HEK293 (cell line): ENCODE measurements around the gene FOXP1.

Source experiments
- OVOL3 ChIP-seq: fragments of 450-650 bp; formaldehyde crosslinking; IDR thresholded peaks from 2 replicates; pipeline ENCODE4 v1.5.1; 2016; ENCODE audit warnings: missing biosample characterization, missing genetic modification characterization
- TRIM28 ChIP-seq: IDR thresholded peaks from 2 replicates; pipeline ENCODE4 v1.6.1; 2011; ENCODE audit warnings: low read length, control low read depth, borderline replicate concordance
- ZNF10 ChIP-seq: fragments of 450-650 bp; formaldehyde crosslinking; IDR thresholded peaks from 2 replicates; pipeline ENCODE4 v1.5.1; 2017; ENCODE audit warnings: missing biosample characterization, missing genetic modification characterization
- ZNF132 ChIP-seq: fragments of 450-650 bp; formaldehyde crosslinking; IDR thresholded peaks from 2 replicates; pipeline ENCODE4 v1.5.1; 2017; ENCODE audit warnings: missing biosample characterization, missing genetic modification characterization, borderline replicate concordance
- ZNF146 ChIP-seq: fragments of 450-650 bp; formaldehyde crosslinking; IDR thresholded peaks from 2 replicates; pipeline ENCODE4 v1.5.1; 2016; ENCODE audit warnings: missing biosample characterization, missing genetic modification characterization
- ZNF354C ChIP-seq: fragments of 450-650 bp; formaldehyde crosslinking; IDR thresholded peaks from 2 replicates; pipeline ENCODE4 v1.5.1; 2016; ENCODE audit warnings: missing biosample characterization, missing genetic modification characterization, low read depth, borderline replicate concordance
- ZNF548 ChIP-seq: fragments of 450-650 bp; formaldehyde crosslinking; IDR thresholded peaks from 2 replicates; pipeline ENCODE4 v1.5.1; 2016; ENCODE audit warnings: missing biosample characterization, missing genetic modification characterization
- TF ChIP-seq, protein P1 (sequence below): fragments of 450-650 bp; formaldehyde crosslinking; IDR thresholded peaks from 2 replicates; pipeline ENCODE4 v1.5.1; 2016; ENCODE audit warnings: missing biosample characterization, missing genetic modification characterization
- TF ChIP-seq, protein P2 (sequence below): fragments of 450-650 bp; formaldehyde crosslinking; IDR thresholded peaks from 2 replicates; pipeline ENCODE4 v1.5.1; 2016; ENCODE audit warnings: missing biosample characterization, missing genetic modification characterization
- TF ChIP-seq, protein P3 (sequence below): fragments of 450-650 bp; formaldehyde crosslinking; IDR thresholded peaks from 2 replicates; pipeline ENCODE4 v1.5.1; 2016; ENCODE audit warnings: missing biosample characterization, missing genetic modification characterization, low read depth
- TF ChIP-seq, protein P4 (sequence below): fragments of 450-650 bp; formaldehyde crosslinking; IDR thresholded peaks from 2 replicates; pipeline ENCODE4 v1.5.1; 2017; ENCODE audit warnings: missing biosample characterization, missing genetic modification characterization

DNA sequence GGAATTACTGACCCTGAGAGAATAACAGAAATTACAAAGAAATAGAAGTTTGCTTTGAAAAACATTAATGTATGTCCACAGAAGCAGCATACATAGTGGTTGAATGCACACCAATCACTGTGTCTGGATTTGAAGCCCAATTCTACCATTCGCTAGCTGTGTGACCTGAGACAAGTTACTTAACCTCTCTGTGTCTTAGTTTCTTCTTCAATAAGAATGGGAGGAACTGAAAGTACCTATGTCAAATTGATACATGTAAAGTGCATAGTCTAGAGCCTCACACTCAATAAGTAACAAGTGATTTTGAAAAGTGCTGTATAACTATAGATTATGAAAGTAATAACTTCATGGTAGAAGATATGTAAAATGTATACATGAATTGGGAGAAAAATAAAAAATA is 457.8 kb downstream of the FOXP1 start:
- TF ChIP-seq, protein P1, sequence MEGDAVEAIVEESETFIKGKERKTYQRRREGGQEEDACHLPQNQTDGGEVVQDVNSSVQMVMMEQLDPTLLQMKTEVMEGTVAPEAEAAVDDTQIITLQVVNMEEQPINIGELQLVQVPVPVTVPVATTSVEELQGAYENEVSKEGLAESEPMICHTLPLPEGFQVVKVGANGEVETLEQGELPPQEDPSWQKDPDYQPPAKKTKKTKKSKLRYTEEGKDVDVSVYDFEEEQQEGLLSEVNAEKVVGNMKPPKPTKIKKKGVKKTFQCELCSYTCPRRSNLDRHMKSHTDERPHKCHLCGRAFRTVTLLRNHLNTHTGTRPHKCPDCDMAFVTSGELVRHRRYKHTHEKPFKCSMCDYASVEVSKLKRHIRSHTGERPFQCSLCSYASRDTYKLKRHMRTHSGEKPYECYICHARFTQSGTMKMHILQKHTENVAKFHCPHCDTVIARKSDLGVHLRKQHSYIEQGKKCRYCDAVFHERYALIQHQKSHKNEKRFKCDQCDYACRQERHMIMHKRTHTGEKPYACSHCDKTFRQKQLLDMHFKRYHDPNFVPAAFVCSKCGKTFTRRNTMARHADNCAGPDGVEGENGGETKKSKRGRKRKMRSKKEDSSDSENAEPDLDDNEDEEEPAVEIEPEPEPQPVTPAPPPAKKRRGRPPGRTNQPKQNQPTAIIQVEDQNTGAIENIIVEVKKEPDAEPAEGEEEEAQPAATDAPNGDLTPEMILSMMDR (tag by site-specific recombination) = no peak
- TF ChIP-seq ZNF10 (no peak), ZNF354C (tag by site-specific recombination) (no peak), ZNF132 (tag by site-specific recombination) (no peak), ZNF146 (tag by site-specific recombination) (no peak), ZNF548 (tag by site-specific recombination) (no peak), TRIM28 (no peak), OVOL3 (tag by site-specific recombination) (no peak)
- TF ChIP-seq, protein P2, sequence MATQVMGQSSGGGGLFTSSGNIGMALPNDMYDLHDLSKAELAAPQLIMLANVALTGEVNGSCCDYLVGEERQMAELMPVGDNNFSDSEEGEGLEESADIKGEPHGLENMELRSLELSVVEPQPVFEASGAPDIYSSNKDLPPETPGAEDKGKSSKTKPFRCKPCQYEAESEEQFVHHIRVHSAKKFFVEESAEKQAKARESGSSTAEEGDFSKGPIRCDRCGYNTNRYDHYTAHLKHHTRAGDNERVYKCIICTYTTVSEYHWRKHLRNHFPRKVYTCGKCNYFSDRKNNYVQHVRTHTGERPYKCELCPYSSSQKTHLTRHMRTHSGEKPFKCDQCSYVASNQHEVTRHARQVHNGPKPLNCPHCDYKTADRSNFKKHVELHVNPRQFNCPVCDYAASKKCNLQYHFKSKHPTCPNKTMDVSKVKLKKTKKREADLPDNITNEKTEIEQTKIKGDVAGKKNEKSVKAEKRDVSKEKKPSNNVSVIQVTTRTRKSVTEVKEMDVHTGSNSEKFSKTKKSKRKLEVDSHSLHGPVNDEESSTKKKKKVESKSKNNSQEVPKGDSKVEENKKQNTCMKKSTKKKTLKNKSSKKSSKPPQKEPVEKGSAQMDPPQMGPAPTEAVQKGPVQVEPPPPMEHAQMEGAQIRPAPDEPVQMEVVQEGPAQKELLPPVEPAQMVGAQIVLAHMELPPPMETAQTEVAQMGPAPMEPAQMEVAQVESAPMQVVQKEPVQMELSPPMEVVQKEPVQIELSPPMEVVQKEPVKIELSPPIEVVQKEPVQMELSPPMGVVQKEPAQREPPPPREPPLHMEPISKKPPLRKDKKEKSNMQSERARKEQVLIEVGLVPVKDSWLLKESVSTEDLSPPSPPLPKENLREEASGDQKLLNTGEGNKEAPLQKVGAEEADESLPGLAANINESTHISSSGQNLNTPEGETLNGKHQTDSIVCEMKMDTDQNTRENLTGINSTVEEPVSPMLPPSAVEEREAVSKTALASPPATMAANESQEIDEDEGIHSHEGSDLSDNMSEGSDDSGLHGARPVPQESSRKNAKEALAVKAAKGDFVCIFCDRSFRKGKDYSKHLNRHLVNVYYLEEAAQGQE (tag by site-specific recombination) = no peak
- TF ChIP-seq, protein P3, sequence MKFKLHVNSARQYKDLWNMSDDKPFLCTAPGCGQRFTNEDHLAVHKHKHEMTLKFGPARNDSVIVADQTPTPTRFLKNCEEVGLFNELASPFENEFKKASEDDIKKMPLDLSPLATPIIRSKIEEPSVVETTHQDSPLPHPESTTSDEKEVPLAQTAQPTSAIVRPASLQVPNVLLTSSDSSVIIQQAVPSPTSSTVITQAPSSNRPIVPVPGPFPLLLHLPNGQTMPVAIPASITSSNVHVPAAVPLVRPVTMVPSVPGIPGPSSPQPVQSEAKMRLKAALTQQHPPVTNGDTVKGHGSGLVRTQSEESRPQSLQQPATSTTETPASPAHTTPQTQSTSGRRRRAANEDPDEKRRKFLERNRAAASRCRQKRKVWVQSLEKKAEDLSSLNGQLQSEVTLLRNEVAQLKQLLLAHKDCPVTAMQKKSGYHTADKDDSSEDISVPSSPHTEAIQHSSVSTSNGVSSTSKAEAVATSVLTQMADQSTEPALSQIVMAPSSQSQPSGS = no peak
- TF ChIP-seq, protein P4, sequence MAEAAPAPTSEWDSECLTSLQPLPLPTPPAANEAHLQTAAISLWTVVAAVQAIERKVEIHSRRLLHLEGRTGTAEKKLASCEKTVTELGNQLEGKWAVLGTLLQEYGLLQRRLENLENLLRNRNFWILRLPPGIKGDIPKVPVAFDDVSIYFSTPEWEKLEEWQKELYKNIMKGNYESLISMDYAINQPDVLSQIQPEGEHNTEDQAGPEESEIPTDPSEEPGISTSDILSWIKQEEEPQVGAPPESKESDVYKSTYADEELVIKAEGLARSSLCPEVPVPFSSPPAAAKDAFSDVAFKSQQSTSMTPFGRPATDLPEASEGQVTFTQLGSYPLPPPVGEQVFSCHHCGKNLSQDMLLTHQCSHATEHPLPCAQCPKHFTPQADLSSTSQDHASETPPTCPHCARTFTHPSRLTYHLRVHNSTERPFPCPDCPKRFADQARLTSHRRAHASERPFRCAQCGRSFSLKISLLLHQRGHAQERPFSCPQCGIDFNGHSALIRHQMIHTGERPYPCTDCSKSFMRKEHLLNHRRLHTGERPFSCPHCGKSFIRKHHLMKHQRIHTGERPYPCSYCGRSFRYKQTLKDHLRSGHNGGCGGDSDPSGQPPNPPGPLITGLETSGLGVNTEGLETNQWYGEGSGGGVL (tag by site-specific recombination) = no peak
